GM18867 (cell line): ENCODE results near the gene NUP43.
"Not testable (repeated sequence)": the region's sequence is repeated elsewhere in the genome, so short reads cannot be mapped to it uniquely, and the experiment has no call there.

Experiments used
- ATAC-seq: cut with Tn5 transposase; IDR thresholded peaks from one replicate; pipeline ENCODE4 v1.9.1; 2021; ENCODE audit warnings: mild to moderate bottlenecking, moderate library complexity; ENCODE audit not compliant: unreplicated experiment

The NUP43 gene, protein sequence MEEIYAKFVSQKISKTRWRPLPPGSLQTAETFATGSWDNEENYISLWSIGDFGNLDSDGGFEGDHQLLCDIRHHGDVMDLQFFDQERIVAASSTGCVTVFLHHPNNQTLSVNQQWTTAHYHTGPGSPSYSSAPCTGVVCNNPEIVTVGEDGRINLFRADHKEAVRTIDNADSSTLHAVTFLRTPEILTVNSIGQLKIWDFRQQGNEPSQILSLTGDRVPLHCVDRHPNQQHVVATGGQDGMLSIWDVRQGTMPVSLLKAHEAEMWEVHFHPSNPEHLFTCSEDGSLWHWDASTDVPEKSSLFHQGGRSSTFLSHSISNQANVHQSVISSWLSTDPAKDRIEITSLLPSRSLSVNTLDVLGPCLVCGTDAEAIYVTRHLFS

DNA sequence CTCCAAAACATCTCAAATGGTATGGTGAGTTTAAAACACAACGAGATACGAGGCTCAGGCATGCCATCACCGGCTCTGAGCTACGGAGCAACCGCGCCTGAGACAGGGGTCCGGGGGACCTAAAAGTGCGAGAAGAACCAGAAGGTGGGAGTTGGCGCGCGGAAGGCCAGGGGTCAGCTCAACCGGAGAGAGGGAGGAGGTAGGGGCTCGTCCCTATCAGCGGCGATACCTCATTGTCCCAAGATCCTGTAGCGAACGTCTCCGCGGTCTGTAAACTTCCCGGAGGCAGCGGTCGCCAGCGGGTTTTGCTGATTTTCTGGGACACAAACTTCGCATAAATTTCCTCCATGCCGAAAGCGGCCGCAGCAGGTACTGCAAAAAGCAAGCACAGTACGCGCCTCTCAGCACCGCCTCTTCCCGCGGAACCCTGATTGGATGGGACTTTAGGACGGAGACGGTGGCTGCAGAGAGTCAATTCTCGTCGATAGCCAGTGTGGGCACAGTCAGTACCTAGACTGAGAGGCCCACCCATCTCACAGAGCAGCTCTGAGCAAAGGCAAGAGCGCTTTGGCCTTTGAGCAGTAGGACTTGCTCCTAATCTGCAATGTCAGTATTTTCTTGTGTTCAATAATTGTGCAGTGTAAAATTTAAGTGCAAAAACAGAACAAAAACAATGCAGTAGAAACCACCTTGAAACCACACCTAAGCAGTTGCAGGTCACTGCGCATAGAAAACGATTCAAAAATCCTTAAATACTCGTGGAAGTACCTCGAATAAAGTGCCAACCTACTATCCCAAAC lies at the start of gene NUP43:
Gene NUP43, minus strand, starts transcription at position 383 of the 800 bp plus-strand sequence. Its CDS starts 34 bp downstream, at position 349.
- peak; percentile 64 for ATAC-seq

DNA sequence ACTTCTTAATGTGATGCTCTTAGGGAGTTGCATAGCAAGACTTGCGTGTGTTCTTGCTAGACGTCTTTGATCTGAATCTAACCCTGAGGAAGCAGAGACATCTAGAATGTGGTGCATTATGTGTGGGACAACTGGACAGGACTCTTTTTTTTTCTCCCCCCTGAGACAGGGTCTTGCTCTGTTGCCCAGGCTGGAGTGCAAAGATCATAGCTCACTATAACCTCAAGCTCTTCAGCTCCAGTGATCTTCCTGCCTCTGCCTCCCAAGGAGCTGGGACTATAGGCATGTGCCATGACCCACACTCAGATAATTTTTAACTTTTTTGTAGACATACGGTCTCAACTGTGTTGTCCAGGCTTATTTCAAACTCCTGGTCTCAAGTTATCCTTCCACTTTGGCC lies 37.2 kb upstream of the NUP43 start:
- ATAC-seq: no peak

- no peak for ATAC-seq
These were observed 36.0 kb upstream of the NUP43 start for GRCh38 chr6:149782337-149782736.

GRCh38 chr6:149781715-149782114 lies 35.4 kb upstream of the NUP43 start:
- ATAC-seq: no peak

DNA sequence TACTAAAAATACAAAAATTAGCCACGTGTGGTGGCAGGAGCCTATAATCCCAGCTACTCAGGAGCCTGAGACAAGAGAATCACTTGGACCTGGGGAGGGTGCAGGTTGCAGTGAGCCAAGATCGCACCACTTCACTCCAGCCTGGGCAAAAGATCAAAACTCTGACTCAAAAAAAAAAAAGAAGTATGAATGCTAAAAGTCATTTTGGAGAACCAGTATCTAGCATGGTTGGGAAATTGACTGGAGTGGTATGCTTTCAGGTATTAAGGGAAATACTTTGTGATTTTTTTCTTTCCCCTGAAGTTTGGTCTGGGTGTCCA lies 33.3 kb upstream of the NUP43 start:
- ATAC-seq: no peak

DNA sequence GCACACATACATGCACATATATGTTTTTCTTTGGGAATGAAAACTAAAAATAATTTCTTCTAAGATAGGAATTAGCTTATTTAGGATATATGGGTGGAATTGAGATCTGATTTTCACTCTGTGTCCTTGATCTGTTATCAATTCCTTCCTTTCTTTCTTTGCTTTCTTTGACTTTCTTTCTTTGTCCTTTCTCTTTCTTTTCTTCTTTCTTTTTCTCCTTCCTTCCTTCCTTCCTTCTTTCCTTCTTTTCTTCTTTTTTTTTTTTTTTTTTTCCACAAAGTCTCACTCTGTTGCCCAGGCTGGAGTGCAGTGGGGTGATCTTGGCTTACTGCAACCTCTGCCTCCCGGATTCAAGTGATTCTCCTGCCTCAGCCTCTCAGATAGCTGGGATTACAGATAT lies 31.3 kb upstream of the NUP43 start:
- ATAC-seq: no peak

DNA sequence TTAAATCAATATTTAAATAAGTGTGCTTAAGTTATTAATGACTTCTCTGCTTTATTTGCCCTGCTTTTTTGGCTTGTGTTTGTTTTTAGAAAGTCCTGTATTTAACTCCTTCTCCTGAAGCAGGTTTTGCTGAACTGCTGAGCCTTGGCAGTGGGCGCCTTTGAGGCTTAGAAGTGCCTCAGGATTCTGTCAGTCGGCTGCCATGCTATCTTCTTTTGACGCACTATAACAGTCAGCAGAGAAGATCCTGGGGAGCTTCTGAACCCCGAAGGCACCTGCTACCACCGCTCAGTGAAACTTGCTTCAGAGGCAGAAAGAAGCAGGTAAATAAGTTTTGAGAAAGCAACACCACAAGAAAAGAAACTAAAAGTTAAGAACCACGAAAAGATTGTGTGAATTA lies 25.6 kb upstream of the NUP43 start:
- no peak for ATAC-seq

DNA sequence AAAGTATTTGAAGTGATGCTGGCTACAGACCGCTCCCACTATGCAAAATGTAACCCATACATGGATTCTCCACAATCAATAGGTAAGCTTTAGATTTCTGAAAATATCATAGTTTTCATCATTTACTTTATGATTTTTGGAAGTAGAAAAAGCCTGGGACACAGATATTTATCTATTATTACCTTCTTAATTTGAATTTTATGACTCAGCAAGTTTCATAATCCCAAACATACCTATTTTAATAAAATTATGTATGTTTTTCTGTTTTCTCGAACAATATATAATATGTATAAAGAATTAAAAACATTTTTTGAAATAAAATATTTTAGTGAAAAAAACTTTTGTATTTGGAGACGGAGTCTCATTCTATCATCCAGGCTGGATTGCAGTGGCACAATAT lies 24.9 kb upstream of the NUP43 start:
- ATAC-seq: no peak

DNA sequence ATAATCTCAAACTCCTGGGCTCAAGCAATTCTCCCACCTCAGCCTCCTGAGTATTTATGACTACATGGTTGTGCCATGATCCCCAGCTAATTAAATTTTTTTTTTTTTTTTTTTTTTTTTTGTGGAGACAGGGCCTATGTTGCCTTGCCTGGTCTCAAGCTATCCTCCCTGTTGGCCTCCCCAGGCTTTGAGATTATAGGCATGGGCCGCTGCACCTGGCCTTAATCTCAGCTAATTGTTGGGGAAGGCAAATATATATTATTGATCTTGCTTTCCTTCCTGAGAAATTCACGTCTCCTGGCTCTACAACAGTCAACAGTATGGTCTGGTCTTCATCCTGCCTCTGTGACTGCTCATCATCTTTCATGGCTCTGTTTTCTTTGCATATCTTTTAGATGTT lies 23.3 kb upstream of the NUP43 start:
- ATAC-seq: no peak

- ATAC-seq: no peak
These were observed 19.9 kb upstream of the NUP43 start for GRCh38 chr6:149766156-149766769.

GRCh38 chr6:149763866-149764265 lies 17.5 kb upstream of the NUP43 start:
- no peak for ATAC-seq

DNA sequence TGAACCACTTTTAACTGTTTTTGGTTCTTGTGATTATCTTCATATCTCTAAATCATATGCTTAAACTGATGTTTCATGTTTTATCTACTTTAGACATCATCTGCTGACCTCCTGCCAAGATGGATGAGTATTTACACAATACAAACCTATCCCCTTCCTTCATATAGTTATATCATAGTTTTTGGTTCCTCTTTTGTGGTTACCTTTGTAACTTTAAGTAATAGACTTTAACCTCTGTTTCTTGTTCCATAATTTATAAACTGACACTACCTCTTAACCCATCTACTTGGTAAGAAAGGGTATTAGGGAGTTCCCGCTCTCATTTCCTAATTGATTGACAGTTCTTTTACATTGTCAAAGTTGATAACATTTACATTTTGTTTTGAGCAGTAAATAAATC lies 15.1 kb upstream of the NUP43 start:
- peak; percentile 95 for ATAC-seq

DNA sequence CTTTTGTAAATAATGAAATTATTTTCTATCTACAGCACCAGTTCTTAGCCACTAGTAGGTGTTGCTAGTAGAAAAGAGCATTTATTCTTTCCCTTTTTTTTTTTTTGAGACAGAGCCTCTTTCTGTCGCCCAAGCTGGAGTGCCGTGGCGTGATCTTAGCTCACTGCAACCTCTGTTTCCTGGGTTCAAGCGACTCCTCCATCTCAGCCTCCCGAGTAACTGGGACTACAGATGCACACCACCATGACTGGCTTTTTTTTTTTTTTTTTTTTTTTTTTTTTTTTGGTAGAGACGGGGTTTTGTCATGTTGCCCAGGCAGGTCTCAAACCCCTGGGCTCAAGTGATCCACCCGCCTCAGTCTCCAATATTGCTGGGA lies 9.9 kb upstream of the NUP43 start:
- no peak for ATAC-seq

DNA sequence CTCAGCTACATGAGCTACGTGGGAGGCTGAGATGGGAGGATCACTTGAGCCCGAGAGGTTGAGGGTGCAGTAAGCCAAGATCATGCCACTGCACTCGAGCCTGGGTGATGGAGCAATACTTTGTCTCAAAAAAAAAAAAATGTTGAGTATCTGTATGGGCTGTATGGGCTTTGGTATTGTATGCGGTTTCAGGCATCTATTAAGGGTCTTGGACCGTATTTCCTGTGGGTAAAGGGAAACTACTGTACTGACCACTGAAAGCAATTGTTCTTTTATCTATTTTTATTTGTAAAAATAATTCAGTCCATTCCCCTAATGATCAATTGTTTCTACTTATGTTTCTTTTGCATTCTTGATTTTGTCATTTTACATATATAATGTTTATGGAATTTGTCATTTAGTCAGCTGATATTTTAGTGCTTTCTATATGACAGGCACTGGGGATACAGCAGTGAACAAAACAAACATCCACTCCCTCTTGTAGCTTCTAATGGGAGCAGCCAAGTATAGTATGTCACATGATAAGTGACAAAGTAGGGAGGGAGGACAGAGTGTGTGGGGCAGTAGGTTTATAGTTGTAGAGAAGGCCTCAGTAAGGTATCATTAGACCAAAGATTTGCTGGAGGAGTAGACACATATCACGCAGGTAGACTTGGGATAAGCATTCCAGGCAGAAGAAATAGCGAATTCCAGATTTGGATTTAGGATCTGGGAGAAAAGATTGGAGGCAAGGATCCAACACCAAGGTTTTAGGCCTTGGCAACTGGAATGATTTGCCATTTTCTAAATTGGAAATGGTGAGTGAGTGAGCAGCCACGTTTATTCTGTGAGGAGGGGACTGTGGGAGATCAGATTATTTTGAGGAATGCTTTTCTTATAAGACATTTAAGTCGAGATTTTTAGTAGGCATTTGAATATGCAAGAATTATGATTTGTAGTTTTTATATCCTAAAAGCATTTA lies 9.3 kb upstream of the NUP43 start:
- ATAC-seq: peak; percentile 52

- no peak for ATAC-seq
These were observed 8.2 kb upstream of the NUP43 start for GRCh38 chr6:149754548-149754947.

DNA sequence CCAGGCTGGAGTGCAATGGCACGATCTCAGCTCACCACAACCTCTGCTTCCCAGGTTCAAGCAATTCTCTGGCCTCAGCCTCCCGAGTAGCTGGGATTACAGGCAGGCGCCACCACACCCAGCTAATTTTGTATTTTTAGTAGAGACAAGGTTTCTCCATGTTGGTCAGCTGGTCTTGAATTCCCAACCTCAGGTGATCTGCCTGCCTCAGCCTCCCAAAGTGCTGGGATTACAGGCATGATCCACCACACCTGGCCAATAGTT lies 7.0 kb upstream of the NUP43 start:
- not testable (repeated sequence) for ATAC-seq

DNA sequence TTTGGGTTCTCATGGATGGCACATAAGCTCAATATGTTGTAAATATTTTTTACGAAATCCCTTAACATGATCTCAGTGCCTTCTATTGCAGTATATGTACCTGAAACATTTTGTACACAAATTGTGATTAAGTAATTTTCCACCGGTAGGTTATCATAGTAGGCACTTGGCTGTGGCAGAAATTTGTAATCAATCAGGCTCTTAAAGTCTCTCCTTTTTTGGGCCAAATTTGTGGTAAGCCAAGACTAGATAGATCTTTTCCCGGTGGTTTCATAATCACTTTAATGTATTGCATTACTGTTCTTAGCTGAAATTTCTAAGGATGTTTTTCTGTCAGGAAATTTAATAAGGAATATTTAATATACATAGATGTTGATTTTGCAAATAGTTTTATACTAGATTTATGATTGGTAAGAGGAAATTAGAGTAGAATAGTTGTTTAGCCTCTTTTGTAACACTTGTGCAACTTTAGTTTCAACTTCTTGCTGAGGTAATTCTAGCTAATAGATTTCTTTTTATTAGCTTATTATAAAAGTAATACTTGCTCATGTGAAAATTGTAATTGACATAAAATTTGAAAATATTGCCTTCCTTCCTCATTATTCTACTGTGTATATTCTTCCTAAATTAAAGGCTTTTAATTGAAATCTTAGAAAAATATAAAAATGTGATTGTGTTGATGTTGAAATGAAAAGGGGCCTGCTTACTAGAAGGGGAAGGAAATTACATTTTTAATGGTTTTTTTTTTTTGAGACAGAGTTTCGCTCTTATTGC lies 6.5 kb upstream of the NUP43 start:
- ATAC-seq: no peak

GRCh38 chr6:149751920-149752319 lies 5.6 kb upstream of the NUP43 start:
- not testable (repeated sequence) for ATAC-seq

DNA sequence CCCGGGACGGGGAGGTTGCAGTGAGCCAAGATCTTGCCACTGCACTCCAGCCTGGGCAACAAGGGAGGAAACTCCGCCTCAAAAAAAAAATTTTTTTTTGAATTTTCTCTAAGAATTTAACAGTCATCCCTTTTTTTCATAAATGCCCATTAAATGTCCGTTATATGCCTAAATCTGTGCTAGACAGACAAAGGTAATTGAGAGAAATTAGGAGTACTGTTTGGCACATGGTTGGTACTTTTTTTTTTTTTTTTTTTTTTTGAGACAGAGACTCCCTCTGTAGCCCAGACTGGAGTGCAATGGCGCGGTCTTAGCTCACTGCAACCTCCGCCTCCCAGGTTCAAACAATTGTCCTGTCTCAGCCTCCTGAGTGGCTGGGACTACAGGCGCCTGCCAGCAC lies 4.9 kb upstream of the NUP43 start:
- ATAC-seq: no peak

- ATAC-seq: peak; percentile 38
These were observed 3.8 kb upstream of the NUP43 start for GRCh38 chr6:149750136-149750609.
